Right atrium auricular region (tissue), 2 donors: Measurements from ENCODE around the gene SLC1A1. TPM values are rescaled to one million over a fixed set of nuclear protein-coding genes. Genes with fewer than 3 reads are reported as not detected.

ENCODE experiments used
- DNase-seq: peaks from one replicate; pipeline ENCODE4 v3.0.0-alpha.2; 2019; ENCODE audit warnings: low spot score
- H3K27ac ChIP-seq, 2 donors: fragments of 200-600 bp; sonication (generic); 1 replicate in 1 of 2; 2 replicates in 1 of 2; pipeline ENCODE4 v1.5.1; 2016 to 2019
- H3K27me3 ChIP-seq, 2 donors: fragments of 200-600 bp; sonication (generic); one replicate each; pipeline versions ENCODE4 v1.5.1 to v1.6.0; 2017 to 2019
- H3K36me3 ChIP-seq: fragments of 200-600 bp; sonication (generic); one replicate; pipeline ENCODE4 v1.5.1; 2016
- H3K4me1 ChIP-seq, 2 donors: fragments of 200-600 bp; sonication (generic); one replicate each; pipeline versions ENCODE4 v1.5.1 to v1.6.0; 2017 to 2019
- H3K4me3 ChIP-seq, 2 donors: fragments of 200-600 bp; sonication (generic); 1 replicate in 1 of 2; 2 replicates in 1 of 2; pipeline ENCODE4 v1.5.1; 2017 to 2019; ENCODE audit warnings: mild to moderate bottlenecking in 1 of 2, moderate library complexity in 1 of 2
- H3K9me3 ChIP-seq, 2 donors: fragments of 200-600 bp; sonication (generic); one replicate each; pipeline ENCODE4 v1.5.1; 2019
- CTCF ChIP-seq, 2 donors: fragments of 200-600 bp; sonication (generic); IDR thresholded peaks; one replicate each; pipeline ENCODE4 v1.5.1; 2019; ENCODE audit warnings: antibody characterized with exemption in 2 of 2
- total RNA-seq, 2 donors: library from RNA; depleted of rRNA; stranded (reverse); fragments of >200 nt; gene quantifications; one replicate each; pipeline ENCODE4 v1.1.0, GENCODE V29; 2016

SLC1A1 gene
- total RNA-seq, 2 donors from 2014 or later: 2.6 to 2.9 TPM

GRCh38 chr9:4581861-4582565 is 91.7 kb downstream of the SLC1A1 start:
- Histone ChIP-seq H3K4me3 (no peak overlapping the region), H3K36me3 (no peaks in the 10 kb centered on the region), H3K27ac (peak overlapping the region in 1 of 2 donors; percentile 13), H3K4me1 (peaks cover 0 to 6% of the 10 kb centered on the region in 2 donors), H3K27me3 (no peaks in the 10 kb centered on the region), H3K9me3 (no peaks in the 10 kb centered on the region)
- no peak for DNase-seq
- TF ChIP-seq CTCF (IDR thresholded peaks at IDR 0.05): no peak

- Histone ChIP-seq H3K4me3 (no peak overlapping the region), H3K4me1 (peaks cover 0 to 6% of the 10 kb centered on the region in 2 donors), H3K27ac (no peak overlapping the region), H3K27me3 (no peaks in the 10 kb centered on the region), H3K36me3 (no peaks in the 10 kb centered on the region), H3K9me3 (no peaks in the 10 kb centered on the region)
- no peak for TF ChIP-seq CTCF (IDR thresholded peaks at IDR 0.05)
- DNase-seq: no peak
Measured at GRCh38 chr9:4583001-4583400, 92.7 kb downstream of the SLC1A1 start.

GRCh38 chr9:4584636-4585035 is 94.4 kb downstream of the SLC1A1 start:
- Histone ChIP-seq H3K27me3 (no peaks in the 10 kb centered on the region), H3K4me3 (no peak overlapping the region), H3K4me1 (peaks cover 0 to 6% of the 10 kb centered on the region in 2 donors), H3K36me3 (no peaks in the 10 kb centered on the region), H3K27ac (no peak overlapping the region), H3K9me3 (no peaks in the 10 kb centered on the region)
- TF ChIP-seq CTCF (IDR thresholded peaks at IDR 0.05): no peak
- no peak for DNase-seq

- no peak for DNase-seq
- H3K27me3 ChIP-seq: no peaks in the 10 kb centered on the region
- H3K4me3 ChIP-seq: no peak overlapping the region
- no peaks in the 10 kb centered on the region for H3K36me3 ChIP-seq
- peaks cover 0 to 6% of the 10 kb centered on the region in 2 donors for H3K4me1 ChIP-seq
- no peak for TF ChIP-seq CTCF (IDR thresholded peaks at IDR 0.05)
- no peak overlapping the region for H3K27ac ChIP-seq
- H3K9me3 ChIP-seq: no peaks in the 10 kb centered on the region
Measured at GRCh38 chr9:4585135-4585534, 94.9 kb downstream of the SLC1A1 start.

GRCh38 chr9:4588721-4589120 is 98.5 kb downstream of the SLC1A1 start:
- TF ChIP-seq CTCF (IDR thresholded peaks at IDR 0.05): no peak
- Histone ChIP-seq H3K4me1 (peaks cover 0 to 5% of the 10 kb centered on the region in 2 donors), H3K27me3 (no peaks in the 10 kb centered on the region), H3K9me3 (no peaks in the 10 kb centered on the region), H3K36me3 (no peaks in the 10 kb centered on the region), H3K4me3 (no peak overlapping the region), H3K27ac (no peak overlapping the region)
- no peak for DNase-seq
